Measurements from ENCODE around the gene GABBR2. TPM values are rescaled to one million over a fixed set of nuclear protein-coding genes. Genes with fewer than 3 reads are reported as not detected.

GABBR2 gene
- total RNA-seq, 1 donor from 2014 or later, result not detected

DNA sequence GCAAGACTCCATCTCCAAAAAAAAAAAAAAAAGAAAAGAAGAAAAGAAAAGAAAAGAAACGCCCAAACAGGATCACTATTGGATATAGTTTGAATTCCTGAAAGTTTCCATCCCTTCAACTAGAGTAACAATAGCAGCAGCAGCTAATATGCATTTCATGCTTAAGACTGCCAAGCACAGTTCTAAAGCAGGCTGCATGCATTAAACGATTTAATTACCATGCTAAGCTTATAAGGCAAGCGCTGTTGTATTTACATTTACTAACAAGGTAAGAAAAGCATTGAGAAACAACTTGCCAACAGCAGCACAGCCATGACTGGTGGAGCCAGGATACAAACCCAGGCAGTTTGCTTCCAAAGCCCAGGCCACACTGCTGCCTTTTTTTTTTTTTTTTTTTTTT is 466.3 kb downstream of the GABBR2 start:
- no peak for DNase-seq (ENCODE audit: extremely low spot score, unreplicated experiment)
- Mint-ChIP-seq H3K27me3 (ENCODE audit: unreplicated experiment) (no peaks in the 10 kb centered on the region), H3K36me3 (ENCODE audit: unreplicated experiment) (peaks cover 14% of the 10 kb centered on the region), H3K27ac (ENCODE audit: unreplicated experiment) (no peak overlapping the region), H3K9me3 (ENCODE audit: unreplicated experiment) (no peaks in the 10 kb centered on the region), H3K4me3 (ENCODE audit: unreplicated experiment) (no peak overlapping the region), H3K4me1 (ENCODE audit: unreplicated experiment) (peaks cover 21% of the 10 kb centered on the region)
- TF ChIP-seq, protein P1, sequence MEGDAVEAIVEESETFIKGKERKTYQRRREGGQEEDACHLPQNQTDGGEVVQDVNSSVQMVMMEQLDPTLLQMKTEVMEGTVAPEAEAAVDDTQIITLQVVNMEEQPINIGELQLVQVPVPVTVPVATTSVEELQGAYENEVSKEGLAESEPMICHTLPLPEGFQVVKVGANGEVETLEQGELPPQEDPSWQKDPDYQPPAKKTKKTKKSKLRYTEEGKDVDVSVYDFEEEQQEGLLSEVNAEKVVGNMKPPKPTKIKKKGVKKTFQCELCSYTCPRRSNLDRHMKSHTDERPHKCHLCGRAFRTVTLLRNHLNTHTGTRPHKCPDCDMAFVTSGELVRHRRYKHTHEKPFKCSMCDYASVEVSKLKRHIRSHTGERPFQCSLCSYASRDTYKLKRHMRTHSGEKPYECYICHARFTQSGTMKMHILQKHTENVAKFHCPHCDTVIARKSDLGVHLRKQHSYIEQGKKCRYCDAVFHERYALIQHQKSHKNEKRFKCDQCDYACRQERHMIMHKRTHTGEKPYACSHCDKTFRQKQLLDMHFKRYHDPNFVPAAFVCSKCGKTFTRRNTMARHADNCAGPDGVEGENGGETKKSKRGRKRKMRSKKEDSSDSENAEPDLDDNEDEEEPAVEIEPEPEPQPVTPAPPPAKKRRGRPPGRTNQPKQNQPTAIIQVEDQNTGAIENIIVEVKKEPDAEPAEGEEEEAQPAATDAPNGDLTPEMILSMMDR (IDR thresholded peaks at IDR 0.05), result no peak

DNA sequence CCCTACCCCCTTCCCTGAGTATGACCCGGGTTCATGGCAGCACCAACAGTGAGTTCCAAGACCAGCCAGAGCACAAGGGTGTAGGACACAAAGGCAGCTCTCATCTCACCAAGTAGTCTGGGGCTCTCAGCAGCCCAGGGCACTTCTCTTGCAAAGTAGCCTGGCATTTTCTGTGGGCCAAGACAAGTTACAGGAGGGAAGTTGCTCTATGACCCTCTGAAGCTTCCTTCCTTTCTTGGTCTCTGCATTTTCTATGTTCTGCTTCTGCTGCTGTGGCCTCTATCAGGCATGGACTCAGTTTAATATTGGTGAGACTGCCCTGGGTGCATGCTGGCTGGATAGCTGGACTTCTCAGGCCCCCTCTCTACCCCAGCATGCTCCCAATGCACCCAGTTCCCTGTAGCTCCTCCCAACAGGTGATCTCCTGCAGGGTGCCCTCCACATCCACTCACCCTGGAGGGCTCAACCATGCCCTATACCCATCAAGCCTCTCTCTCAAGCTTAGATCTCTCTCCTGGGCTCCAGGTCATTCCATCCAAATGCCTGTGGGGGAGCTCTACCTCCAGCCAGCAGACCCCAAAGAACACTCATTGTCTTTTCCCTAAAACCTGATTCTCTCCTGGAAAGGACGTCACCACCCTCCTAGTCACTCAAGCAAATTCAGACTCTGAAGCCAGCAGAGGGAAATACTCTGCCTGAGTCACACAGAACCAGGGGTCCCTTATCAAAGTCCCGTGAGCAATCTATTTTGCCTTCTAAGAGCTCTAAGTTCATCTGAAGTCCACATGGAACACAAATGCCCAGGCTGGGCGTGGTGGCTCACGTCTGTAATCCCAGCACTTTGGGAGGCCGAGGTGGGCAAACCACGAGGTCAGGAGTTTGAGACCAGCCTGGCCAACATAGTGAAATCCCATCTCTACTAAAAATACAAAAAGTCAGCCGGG is 467.1 kb downstream of the GABBR2 start:
- H3K27me3 Mint-ChIP-seq (ENCODE audit: unreplicated experiment), result no peaks in the 10 kb centered on the region
- H3K36me3 Mint-ChIP-seq (ENCODE audit: unreplicated experiment), result peaks cover 14% of the 10 kb centered on the region
- H3K4me1 Mint-ChIP-seq (ENCODE audit: unreplicated experiment), result peaks cover 19% of the 10 kb centered on the region
- no peak for DNase-seq (ENCODE audit: extremely low spot score, unreplicated experiment)
- TF ChIP-seq, protein P1 (IDR thresholded peaks at IDR 0.05), result no peak
- H3K4me3 Mint-ChIP-seq (ENCODE audit: unreplicated experiment), result no peak overlapping the region
- H3K9me3 Mint-ChIP-seq (ENCODE audit: unreplicated experiment), result no peaks in the 10 kb centered on the region
- H3K27ac Mint-ChIP-seq (ENCODE audit: unreplicated experiment), result no peak overlapping the region

DNA sequence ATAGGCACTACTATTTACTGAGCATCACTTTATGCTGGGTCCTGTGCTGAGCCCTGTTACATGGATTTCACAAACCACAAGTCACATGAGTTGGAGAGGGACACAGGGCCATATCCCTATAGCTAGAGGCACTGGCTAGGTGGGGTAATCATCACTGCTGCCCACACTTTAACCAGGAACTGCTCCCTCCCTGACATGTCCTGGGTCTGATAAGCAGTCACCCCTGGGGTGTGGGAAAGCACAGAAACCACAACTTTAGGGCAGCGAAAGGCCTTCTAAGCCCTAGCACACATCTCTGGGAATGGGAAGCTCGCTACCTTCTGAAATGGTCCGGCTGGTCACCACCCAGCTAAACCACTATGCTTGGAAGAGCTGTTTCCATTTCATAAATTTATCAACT is 468.3 kb downstream of the GABBR2 start:
- Mint-ChIP-seq H3K4me3 (ENCODE audit: unreplicated experiment) (no peak overlapping the region), H3K4me1 (ENCODE audit: unreplicated experiment) (peaks cover 10% of the 10 kb centered on the region), H3K27me3 (ENCODE audit: unreplicated experiment) (no peaks in the 10 kb centered on the region), H3K9me3 (ENCODE audit: unreplicated experiment) (no peaks in the 10 kb centered on the region), H3K36me3 (ENCODE audit: unreplicated experiment) (peaks cover 14% of the 10 kb centered on the region), H3K27ac (ENCODE audit: unreplicated experiment) (no peak overlapping the region)
- TF ChIP-seq, protein P1 (IDR thresholded peaks at IDR 0.05), result no peak
- DNase-seq (ENCODE audit: extremely low spot score, unreplicated experiment), result no peak

Other genes with a start within 250 kb of the GABBR2 start
- 16.6 and 21.1 TPM in 2 replicates for gene ANKS6, start 87.6 kb upstream of the GABBR2 start, total RNA-seq
- not detected in 2 replicates for gene GALNT12, start 98.7 kb upstream of the GABBR2 start, total RNA-seq
- gene COL15A1, start 235.0 kb upstream of the GABBR2 start, total RNA-seq, result 0.34 and 0.81 TPM in 2 replicates